HCT116 (cell line): ENCODE measurements around the gene INCENP. TPM values are rescaled to one million over a fixed set of nuclear protein-coding genes. Genes with fewer than 3 reads are reported as not detected.

Experiments
- ATAC-seq: fragments of 200-7000 bp; cut with Tn5 transposase; 2 replicates; pipeline ENCODE4 v1.9.1; 2020; ENCODE audit warnings: mild to moderate bottlenecking, moderate library complexity
- BruUV-seq: library from RNA; stranded (reverse); fragments of 400-500 nt; replicated peaks from 2 replicates; lab custom pipeline; 2021; lab: Mats Ljungman, UMichigan
- CTCF ChIA-PET: fragments of 300-600 bp; sonication (Branson Sonifier 250); formaldehyde crosslinking; loops from one replicate; lab custom pipeline; 2021; ENCODE audit warnings: antibody characterized with exemption; lab: Charles Lee
- POLR2A ChIA-PET: fragments of 300-600, 350-600 bp; sonication (Branson Sonifier 250); formaldehyde crosslinking; loops from one replicate; lab custom pipeline; 2021; ENCODE audit warnings: antibody characterized with exemption; lab: Charles Lee
- RAD21 ChIA-PET, 2 experiments: fragments of 300-600 bp; sonication (Branson Sonifier 250); formaldehyde crosslinking; loops; one replicate each; lab custom pipeline; 2023; ENCODE audit warnings: low total read pairs in 2 of 2; ENCODE audit not compliant: uncharacterized antibody in 2 of 2, unreplicated experiment in 2 of 2, low non-redundant PET in 1 of 2; lab: Charles Lee
- DNase-seq: peaks from one replicate; pipeline ENCODE4 v3.0.0-alpha.2; 2010; ENCODE audit warnings: low read depth, low spot score
- H2AFZ ChIP-seq: fragments of 200-600 bp; shearing (Covaris generic), sonication (generic); 2 replicates; pipeline ENCODE4 v1.6.1; 2017; ENCODE audit warnings: low read depth, mixed run types, mixed read lengths, antibody characterized with exemption, low read length; ENCODE audit not compliant: poor library complexity, severe bottlenecking
- H3K27ac ChIP-seq: 2 replicates; pipeline ENCODE4 v1.5.1; 2012; ENCODE audit warnings: low read depth, low read length
- H3K27me3 ChIP-seq: fragments of 200-600 bp; sonication (generic); 2 replicates; pipeline ENCODE4 v1.6.1; 2016; ENCODE audit warnings: mixed run types, low read length, mixed read lengths; ENCODE audit not compliant: insufficient read depth
- H3K36me3 ChIP-seq, 2 experiments: fragments of 200-500 bp in 1 of 2; fragments of 200-600 bp in 1 of 2; sonication (Bioruptor generic) in 1 of 2; sonication (generic) in 1 of 2; 2 replicates each; pipeline versions ENCODE4 v1.5.1 to v1.6.1; 2014 to 2016; ENCODE audit warnings: low read length in 2 of 2, inconsistent platforms in 1 of 2, mixed read lengths in 1 of 2, mixed run types in 1 of 2; ENCODE audit not compliant: insufficient read depth in 2 of 2, control insufficient read depth in 1 of 2
- H3K4me1 ChIP-seq, 2 experiments: fragments of 200-600 bp in 1 of 2; sonication (generic) in 1 of 2; 2 replicates each; pipeline versions ENCODE4 v1.5.1 to v1.6.1; 2012 to 2017; ENCODE audit warnings: low read length in 2 of 2, inconsistent platforms in 1 of 2, mild to moderate bottlenecking in 1 of 2, mixed read lengths in 1 of 2, mixed run types in 1 of 2, moderate library complexity in 1 of 2; ENCODE audit not compliant: insufficient read depth in 2 of 2, control insufficient read depth in 1 of 2
- H3K4me2 ChIP-seq: fragments of 200-600 bp; sonication (generic); 2 replicates; pipeline ENCODE4 v1.6.1; 2017; ENCODE audit warnings: mixed run types, low read length, mixed read lengths
- H3K4me3 ChIP-seq, 2 experiments: fragments of 200-600 bp in 1 of 2; sonication (generic) in 1 of 2; replicated peaks in 1 of 2; 2 replicates each; pipeline ENCODE4 v1.5.1; 2011 to 2016; ENCODE audit warnings: low read length in 2 of 2, control low read depth in 1 of 2, low read depth in 1 of 2, mild to moderate bottlenecking in 1 of 2, mixed read lengths in 1 of 2, mixed run types in 1 of 2
- H3K79me2 ChIP-seq: fragments of 200-600 bp; sonication (generic); 2 replicates; pipeline ENCODE4 v1.6.1; 2017; ENCODE audit warnings: mild to moderate bottlenecking, mixed run types, low read length, moderate library complexity, mixed read lengths; ENCODE audit not compliant: insufficient read depth
- H3K9ac ChIP-seq: fragments of 200-600 bp; sonication (generic); 2 replicates; pipeline ENCODE4 v1.6.1; 2016; ENCODE audit warnings: low read length, mixed read lengths
- H3K9me2 ChIP-seq: fragments of 200-600 bp; sonication (generic), shearing (Covaris generic); 2 replicates; pipeline ENCODE4 v1.6.1; 2017; ENCODE audit warnings: mixed run types, mild to moderate bottlenecking, moderate library complexity; ENCODE audit not compliant: insufficient read depth
- H3K9me3 ChIP-seq, 2 experiments: fragments of 200-500 bp in 1 of 2; fragments of 200-600 bp in 1 of 2; sonication (Bioruptor generic) in 1 of 2; sonication (generic) in 1 of 2; 2 replicates each; pipeline ENCODE4 v1.6.1; 2014 to 2017; ENCODE audit warnings: low read length in 2 of 2, mixed read lengths in 2 of 2, inconsistent platforms in 1 of 2, low read depth in 1 of 2, mild to moderate bottlenecking in 1 of 2, mixed run types in 1 of 2, moderate library complexity in 1 of 2; ENCODE audit not compliant: control insufficient read depth in 1 of 2, insufficient read depth in 1 of 2
- H4K20me1 ChIP-seq: fragments of 200-600 bp; sonication (generic), shearing (Covaris generic); 2 replicates; pipeline ENCODE4 v1.6.1; 2017; ENCODE audit warnings: mixed run types, mild to moderate bottlenecking, moderate library complexity; ENCODE audit not compliant: insufficient read depth
- CBX3 ChIP-seq: IDR thresholded peaks from 2 replicates; pipeline ENCODE4 v1.6.1; 2012; ENCODE audit warnings: low read depth
- EGR1 ChIP-seq: IDR thresholded peaks from 2 replicates; pipeline ENCODE4 v1.6.1; 2012; ENCODE audit warnings: low read depth
- EZH2phosphoT487 ChIP-seq: fragments of 200-600 bp; IDR thresholded peaks from 2 replicates; pipeline ENCODE4 v1.6.1; 2018; ENCODE audit warnings: antibody characterized with exemption, borderline replicate concordance
- FOSL1 ChIP-seq: IDR thresholded peaks from 2 replicates; pipeline ENCODE4 v1.6.1; 2012; ENCODE audit warnings: low read depth
- JUND ChIP-seq: IDR thresholded peaks from 2 replicates; pipeline ENCODE4 v1.6.1; 2012
- RAD21 ChIP-seq: IDR thresholded peaks from 2 replicates; pipeline ENCODE4 v1.6.1; 2012; ENCODE audit warnings: low read depth, mild to moderate bottlenecking
- YY1 ChIP-seq: IDR thresholded peaks from 2 replicates; pipeline ENCODE4 v1.6.1; 2011; ENCODE audit warnings: low read length, low read depth, moderate library complexity, mild to moderate bottlenecking; ENCODE audit not compliant: insufficient replicate concordance; ENCODE audit errors: extremely low read depth
- intact Hi-C: fragments of 100-400 bp; cut with micrococcal nuclease; formaldehyde crosslinking; loops from 2 replicates; pipeline ENCODE4 v1.10.0; 2022
- total RNA-seq: library from RNA; stranded (reverse); gene quantifications from one replicate; pipeline ENCODE4 v1.2.1, GENCODE V29; 2021; ENCODE audit not compliant: unreplicated experiment
- TF ChIP-seq, protein P1 (sequence below): IDR thresholded peaks from 2 replicates; pipeline ENCODE4 v1.6.1; 2012
- TF ChIP-seq, protein P2 (sequence below): IDR thresholded peaks from 2 replicates; pipeline ENCODE4 v1.6.1; 2012; ENCODE audit warnings: low read depth

The INCENP gene
- total RNA-seq, 1 experiment from 2014 or later: 118 TPM

DNA sequence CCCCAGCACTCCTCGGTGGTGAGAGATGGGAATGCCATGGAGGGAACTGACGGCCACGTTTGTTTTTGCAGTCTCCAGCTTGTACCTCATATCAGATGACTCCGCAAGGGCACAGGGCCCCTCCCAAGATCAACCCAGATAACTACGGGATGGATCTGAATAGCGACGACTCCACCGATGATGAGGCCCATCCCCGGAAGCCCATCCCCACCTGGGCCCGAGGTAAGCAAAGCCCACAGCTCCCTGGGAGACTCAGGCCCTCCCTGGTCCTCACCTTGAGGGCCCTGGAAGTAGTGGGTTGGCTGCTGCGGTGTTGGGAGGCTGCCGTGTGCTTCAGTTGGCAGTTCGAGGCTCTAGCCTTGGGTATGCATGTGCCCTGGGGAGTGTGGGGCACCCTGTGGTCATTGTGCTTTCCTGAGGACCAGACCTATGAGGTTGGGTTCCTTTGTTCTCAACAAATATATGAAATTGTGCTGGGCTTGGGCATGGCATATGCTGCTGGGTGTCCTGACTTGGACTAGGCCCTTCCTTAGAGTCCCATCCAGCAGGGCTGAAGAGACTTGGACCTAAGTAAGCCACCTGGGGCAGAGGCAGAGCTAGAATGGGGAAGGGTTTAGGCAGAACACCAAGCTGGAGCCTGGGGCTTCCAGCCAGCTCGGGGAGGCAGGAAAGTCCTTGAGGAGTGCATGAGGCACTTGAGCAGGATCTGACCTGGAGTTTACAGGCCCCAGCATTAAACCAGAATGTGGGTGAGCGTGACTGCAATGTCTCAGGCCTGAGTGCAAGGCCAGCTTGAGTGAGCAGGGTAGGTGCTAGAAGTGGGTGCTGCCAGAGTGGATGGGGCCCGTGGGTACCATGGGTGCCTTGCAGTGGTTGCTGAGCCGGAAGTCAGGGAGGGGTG lies 26.4 kb downstream of the INCENP start:
- Histone ChIP-seq H3K4me2 (no peak overlapping the region), H3K27ac (no peak overlapping the region), H2AFZ (no peak overlapping the region), H4K20me1 (no peaks in the 10 kb centered on the region), H3K36me3 (peaks cover 43 to 48% of the 10 kb centered on the region in 2 experiments; a peak in 3 of 4 replicates), H3K4me3 (no peak overlapping the region)
- POLR2A ChIA-PET: no interaction called here
- no peak for TF ChIP-seq EZH2phosphoT487
- TF ChIP-seq, protein P1, sequence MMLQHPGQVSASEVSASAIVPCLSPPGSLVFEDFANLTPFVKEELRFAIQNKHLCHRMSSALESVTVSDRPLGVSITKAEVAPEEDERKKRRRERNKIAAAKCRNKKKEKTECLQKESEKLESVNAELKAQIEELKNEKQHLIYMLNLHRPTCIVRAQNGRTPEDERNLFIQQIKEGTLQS: no peak
- TF ChIP-seq, protein P2, sequence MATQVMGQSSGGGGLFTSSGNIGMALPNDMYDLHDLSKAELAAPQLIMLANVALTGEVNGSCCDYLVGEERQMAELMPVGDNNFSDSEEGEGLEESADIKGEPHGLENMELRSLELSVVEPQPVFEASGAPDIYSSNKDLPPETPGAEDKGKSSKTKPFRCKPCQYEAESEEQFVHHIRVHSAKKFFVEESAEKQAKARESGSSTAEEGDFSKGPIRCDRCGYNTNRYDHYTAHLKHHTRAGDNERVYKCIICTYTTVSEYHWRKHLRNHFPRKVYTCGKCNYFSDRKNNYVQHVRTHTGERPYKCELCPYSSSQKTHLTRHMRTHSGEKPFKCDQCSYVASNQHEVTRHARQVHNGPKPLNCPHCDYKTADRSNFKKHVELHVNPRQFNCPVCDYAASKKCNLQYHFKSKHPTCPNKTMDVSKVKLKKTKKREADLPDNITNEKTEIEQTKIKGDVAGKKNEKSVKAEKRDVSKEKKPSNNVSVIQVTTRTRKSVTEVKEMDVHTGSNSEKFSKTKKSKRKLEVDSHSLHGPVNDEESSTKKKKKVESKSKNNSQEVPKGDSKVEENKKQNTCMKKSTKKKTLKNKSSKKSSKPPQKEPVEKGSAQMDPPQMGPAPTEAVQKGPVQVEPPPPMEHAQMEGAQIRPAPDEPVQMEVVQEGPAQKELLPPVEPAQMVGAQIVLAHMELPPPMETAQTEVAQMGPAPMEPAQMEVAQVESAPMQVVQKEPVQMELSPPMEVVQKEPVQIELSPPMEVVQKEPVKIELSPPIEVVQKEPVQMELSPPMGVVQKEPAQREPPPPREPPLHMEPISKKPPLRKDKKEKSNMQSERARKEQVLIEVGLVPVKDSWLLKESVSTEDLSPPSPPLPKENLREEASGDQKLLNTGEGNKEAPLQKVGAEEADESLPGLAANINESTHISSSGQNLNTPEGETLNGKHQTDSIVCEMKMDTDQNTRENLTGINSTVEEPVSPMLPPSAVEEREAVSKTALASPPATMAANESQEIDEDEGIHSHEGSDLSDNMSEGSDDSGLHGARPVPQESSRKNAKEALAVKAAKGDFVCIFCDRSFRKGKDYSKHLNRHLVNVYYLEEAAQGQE: no peak
- no peak for TF ChIP-seq EGR1
- TF ChIP-seq FOSL1: no peak
- no peak for TF ChIP-seq JUND
- TF ChIP-seq CBX3: no peak
- TF ChIP-seq YY1: no peak
- TF ChIP-seq RAD21: no peak
- TF ChIP-seq, all 23 proteins: peak for 0
- BruUV-seq: no TSS peak
- Histone ChIP-seq H3K9me3 (no peaks in the 10 kb centered on the region), H3K9ac (no peak overlapping the region), H3K9me2 (no peaks in the 10 kb centered on the region), H3K4me1 (no peaks in the 10 kb centered on the region), H3K79me2 (no peaks in the 10 kb centered on the region), H3K27me3 (no peaks in the 10 kb centered on the region)
- ChIA-PET CTCF (no interaction called here), RAD21 (no interaction called here)
- no peak for DNase-seq
- intact Hi-C loops: no loop called here
- no peak for ATAC-seq
